Measurements from ENCODE around the gene SZRD1.

DNA sequence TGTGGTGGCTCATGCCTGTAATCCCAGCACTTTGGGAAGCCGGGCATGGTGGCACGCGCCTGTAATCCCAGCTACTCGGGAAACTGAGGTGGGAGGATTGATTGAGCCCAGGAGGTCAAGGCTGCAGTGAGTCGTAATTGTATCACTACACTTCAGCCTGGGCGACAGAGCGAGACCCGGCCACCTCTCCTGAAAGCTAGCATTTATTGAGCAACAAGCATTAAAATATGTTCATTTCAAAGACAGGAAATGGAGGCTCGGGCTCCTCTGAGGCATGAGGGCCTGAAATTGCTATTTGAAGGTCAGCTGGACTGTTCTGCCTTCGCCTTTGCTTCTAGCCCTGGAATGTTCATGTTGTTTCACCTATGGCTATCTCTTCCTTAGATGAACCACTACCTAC lies 35.7 kb downstream of the SZRD1 start:
- TF ChIP-seq CTCF (IDR thresholded peaks at IDR 0.05; ENCODE audit: extremely low read depth in 1 of 2, insufficient read depth in 1 of 2, low read depth in 1 of 2, low read length in 2 of 2): no peak
- TF ChIP-seq POLR2A (IDR thresholded peaks at IDR 0.05; ENCODE audit: low read depth, low read length): no peak
- TF ChIP-seq EZH2 (IDR thresholded peaks at IDR 0.05; ENCODE audit: borderline replicate concordance, low read depth, low read length, severe bottlenecking): no peak
- TF ChIP-seq, protein P1, sequence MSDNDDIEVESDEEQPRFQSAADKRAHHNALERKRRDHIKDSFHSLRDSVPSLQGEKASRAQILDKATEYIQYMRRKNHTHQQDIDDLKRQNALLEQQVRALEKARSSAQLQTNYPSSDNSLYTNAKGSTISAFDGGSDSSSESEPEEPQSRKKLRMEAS (IDR thresholded peaks at IDR 0.05; ENCODE audit: insufficient read depth, insufficient read length): no peak
- no peak for TF ChIP-seq JUN (IDR thresholded peaks at IDR 0.05; ENCODE audit: borderline replicate concordance, insufficient read depth, insufficient read length, low read depth)

All from endothelial cell of umbilical vein (primary cell).